Measurements from ENCODE around the gene BRSK2.

BRSK2 gene

GRCh38 chr11:1360181-1360834 lies 29.4 kb upstream of the BRSK2 start:
- no peaks in the 10 kb centered on the region for H4K20me1 ChIP-seq (ENCODE audit: insufficient read depth, low read length)
- TF ChIP-seq CTCF (IDR thresholded peaks at IDR 0.05; ENCODE audit: low read length) (no peak), EZH2 (IDR thresholded peaks at IDR 0.05; ENCODE audit: borderline replicate concordance, low read length) (no peak)
- no peaks in the 10 kb centered on the region for H3K9me3 ChIP-seq (ENCODE audit: low read length)
- H3K36me3 ChIP-seq (ENCODE audit: insufficient read depth, low read length) = no peaks in the 10 kb centered on the region
- no peaks in the 10 kb centered on the region for H3F3A ChIP-seq (ENCODE audit: insufficient read depth, low read length)
- no peak overlapping the region for H2AFZ ChIP-seq (ENCODE audit: low read length)
- H3K9ac ChIP-seq (ENCODE audit: low read length) = no peak overlapping the region
- H3K9me2 ChIP-seq (ENCODE audit: low read depth, low read length) = no peaks in the 10 kb centered on the region
- H3K27ac ChIP-seq (ENCODE audit: low read depth, low read length, poor library complexity, severe bottlenecking) = no peak overlapping the region
- H3K4me1 ChIP-seq (ENCODE audit: insufficient read depth, low read length, severe bottlenecking) = no peaks in the 10 kb centered on the region
- H3K4me2 ChIP-seq (ENCODE audit: low read length) = no peak overlapping the region
- H3K27me3 ChIP-seq (ENCODE audit: insufficient read depth, low read length) = no peaks in the 10 kb centered on the region
- H3K4me3 ChIP-seq (ENCODE audit: low read depth, low read length, poor library complexity, severe bottlenecking) = no peak overlapping the region
- no peaks in the 10 kb centered on the region for H3K79me2 ChIP-seq (ENCODE audit: insufficient read depth, low read length)

DNA sequence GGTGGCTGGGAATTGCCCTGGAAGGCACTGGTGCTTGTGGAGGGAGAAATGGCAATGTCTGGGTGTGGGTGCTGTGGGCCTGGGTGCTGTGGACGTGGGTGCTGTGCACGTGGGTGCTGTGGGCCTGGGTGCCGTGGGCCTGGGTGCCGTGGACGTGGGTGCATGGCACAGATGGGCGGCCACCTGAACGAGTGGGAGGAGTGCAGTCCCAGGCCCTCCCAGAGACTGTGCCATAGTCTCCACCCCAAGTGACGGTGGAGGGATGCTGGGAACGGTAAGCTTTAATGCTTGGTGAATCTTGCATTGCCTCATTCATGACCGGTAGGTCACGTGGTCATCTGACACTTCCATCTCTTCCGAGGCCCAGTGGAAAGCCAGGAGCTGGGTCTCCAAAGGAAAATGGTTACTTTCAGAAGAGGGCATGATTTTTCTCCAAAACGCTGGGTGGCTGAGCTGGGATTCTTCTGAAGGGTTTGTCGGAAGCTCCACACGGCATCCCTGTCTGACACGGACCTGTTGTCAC lies 28.8 kb upstream of the BRSK2 start:
- Histone ChIP-seq H3F3A (ENCODE audit: insufficient read depth, low read length) (no peaks in the 10 kb centered on the region), H3K9me3 (ENCODE audit: low read length) (no peaks in the 10 kb centered on the region), H3K9me2 (ENCODE audit: low read depth, low read length) (no peaks in the 10 kb centered on the region), H2AFZ (ENCODE audit: low read length) (no peak overlapping the region), H3K4me3 (ENCODE audit: low read depth, low read length, poor library complexity, severe bottlenecking) (no peak overlapping the region), H3K36me3 (ENCODE audit: insufficient read depth, low read length) (no peaks in the 10 kb centered on the region), H4K20me1 (ENCODE audit: insufficient read depth, low read length) (no peaks in the 10 kb centered on the region), H3K79me2 (ENCODE audit: insufficient read depth, low read length) (no peaks in the 10 kb centered on the region), H3K4me2 (ENCODE audit: low read length) (no peak overlapping the region), H3K4me1 (ENCODE audit: insufficient read depth, low read length, severe bottlenecking) (no peaks in the 10 kb centered on the region), H3K27me3 (ENCODE audit: insufficient read depth, low read length) (no peaks in the 10 kb centered on the region; the same call in 1 of the 2 replicates), H3K9ac (ENCODE audit: low read length) (no peak overlapping the region), H3K27ac (ENCODE audit: low read depth, low read length, poor library complexity, severe bottlenecking) (no peak overlapping the region)
- TF ChIP-seq CTCF (IDR thresholded peaks at IDR 0.05; ENCODE audit: low read length) (no peak), EZH2 (IDR thresholded peaks at IDR 0.05; ENCODE audit: borderline replicate concordance, low read length) (no peak)

DNA sequence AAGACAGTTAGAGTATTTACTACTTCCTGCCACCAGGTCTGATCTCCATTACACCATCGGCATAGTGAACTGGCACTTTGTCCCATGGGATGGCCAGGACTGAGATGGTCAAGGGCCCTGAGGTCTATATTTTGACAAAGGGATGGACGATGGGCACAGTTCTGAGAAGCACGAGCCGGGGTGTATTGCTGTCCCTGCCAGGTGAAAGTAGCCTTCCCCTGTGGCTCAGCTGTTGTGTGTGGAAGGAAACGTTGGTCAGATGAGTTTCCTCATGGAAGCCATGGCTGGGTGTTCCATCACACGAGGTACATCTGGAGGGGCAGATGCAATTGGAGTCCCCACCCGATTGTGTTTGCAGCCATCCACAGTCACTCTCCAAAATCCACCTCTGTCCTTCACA lies 27.9 kb upstream of the BRSK2 start:
- Histone ChIP-seq H3K9ac (ENCODE audit: low read length) (no peak overlapping the region), H3K27me3 (ENCODE audit: insufficient read depth, low read length) (no peaks in the 10 kb centered on the region; the same call in 1 of the 2 replicates)
- TF ChIP-seq CTCF (IDR thresholded peaks at IDR 0.05; ENCODE audit: low read length) = no peak
- no peak for TF ChIP-seq EZH2 (IDR thresholded peaks at IDR 0.05; ENCODE audit: borderline replicate concordance, low read length)

More for the DNA sequence above, 27.9 kb upstream of the BRSK2 start:
- no peaks in the 10 kb centered on the region for H3K9me2 ChIP-seq (ENCODE audit: low read depth, low read length)
- no peaks in the 10 kb centered on the region for H3K36me3 ChIP-seq (ENCODE audit: insufficient read depth, low read length)
- H4K20me1 ChIP-seq (ENCODE audit: insufficient read depth, low read length) = no peaks in the 10 kb centered on the region
- no peak overlapping the region for H3K4me3 ChIP-seq (ENCODE audit: low read depth, low read length, poor library complexity, severe bottlenecking)
- H3F3A ChIP-seq (ENCODE audit: insufficient read depth, low read length) = no peaks in the 10 kb centered on the region
- no peak overlapping the region for H3K4me2 ChIP-seq (ENCODE audit: low read length)
- H3K9me3 ChIP-seq (ENCODE audit: low read length) = no peaks in the 10 kb centered on the region
- no peaks in the 10 kb centered on the region for H3K4me1 ChIP-seq (ENCODE audit: insufficient read depth, low read length, severe bottlenecking)
- H3K27ac ChIP-seq (ENCODE audit: low read depth, low read length, poor library complexity, severe bottlenecking) = no peak overlapping the region
- H3K79me2 ChIP-seq (ENCODE audit: insufficient read depth, low read length) = no peaks in the 10 kb centered on the region
- no peak overlapping the region for H2AFZ ChIP-seq (ENCODE audit: low read length)
